SK-N-SH (cell line): Measurements from ENCODE around the gene BMPR1B. TPM values are rescaled to one million over a fixed set of nuclear protein-coding genes. Genes with fewer than 3 reads are reported as not detected.

Source experiments
- CTCF ChIA-PET: fragments of 300-600, 350-600 bp; formaldehyde crosslinking; extraction: SDS; loops from one replicate; lab custom pipeline; 2021; lab: Yijun Ruan, JAX
- POLR2A ChIA-PET: fragments of 350-600 bp; sonication (Branson Sonifier 250); formaldehyde crosslinking; extraction: SDS; loops from one replicate; lab custom pipeline; 2020; ENCODE audit warnings: antibody characterized with exemption, inconsistent platforms; lab: Yijun Ruan, JAX
- DNase-seq: peaks from one replicate; pipeline ENCODE4 v3.0.0; 2012
- H2AFZ ChIP-seq: fragments of 200-600 bp; sonication (generic); 2 replicates; pipeline ENCODE4 v1.8.1; 2016; ENCODE audit warnings: antibody characterized with exemption, mild to moderate bottlenecking, low read depth
- H3F3A ChIP-seq: fragments of 200-600 bp; sonication (generic); replicated peaks from 2 replicates; pipeline ENCODE3; 2016; ENCODE audit warnings: antibody characterized with exemption, mild to moderate bottlenecking; ENCODE audit not compliant: insufficient read depth
- H3K27ac ChIP-seq, 2 experiments: fragments of 200-500 bp in 1 of 2; fragments of 200-600 bp in 1 of 2; sonication (Bioruptor generic) in 1 of 2; sonication (generic), shearing (Covaris generic) in 1 of 2; 2 replicates each; pipeline versions ENCODE4 v1.5.1 to v1.6.1; 2014 to 2016; ENCODE audit warnings: low read depth in 2 of 2, inconsistent platforms in 1 of 2, low read length in 1 of 2, mild to moderate bottlenecking in 1 of 2, mixed read lengths in 1 of 2
- H3K27me3 ChIP-seq: fragments of 200-600 bp; sonication (generic), shearing (Covaris generic); 2 replicates; pipeline ENCODE4 v1.6.1; 2016; ENCODE audit warnings: mixed run types; ENCODE audit not compliant: insufficient read depth
- H3K36me3 ChIP-seq, 2 experiments: fragments of 200-500 bp in 1 of 2; fragments of 200-600 bp in 1 of 2; sonication (Bioruptor generic) in 1 of 2; sonication (generic) in 1 of 2; replicated peaks in 1 of 2; 2 replicates each; pipeline versions ENCODE3 to v1.5.1; 2014 to 2016; ENCODE audit warnings: low read length in 1 of 2, mild to moderate bottlenecking in 1 of 2; ENCODE audit not compliant: insufficient read depth in 2 of 2, control insufficient read depth in 1 of 2
- H3K4me1 ChIP-seq, 2 experiments: fragments of 200-500 bp in 1 of 2; fragments of 200-600 bp in 1 of 2; sonication (Bioruptor generic) in 1 of 2; sonication (generic), shearing (Covaris generic) in 1 of 2; 2 replicates each; pipeline versions ENCODE4 v1.5.1 to v1.6.1; 2014 to 2016; ENCODE audit warnings: low read depth in 1 of 2, low read length in 1 of 2, mixed run types in 1 of 2; ENCODE audit not compliant: insufficient read depth in 2 of 2, control insufficient read depth in 1 of 2
- H3K4me2 ChIP-seq: fragments of 200-600 bp; sonication (generic), shearing (Covaris generic); 2 replicates; pipeline ENCODE4 v1.6.1; 2017; ENCODE audit warnings: mixed run types
- H3K4me3 ChIP-seq, 2 experiments: fragments of 200-500 bp in 1 of 2; fragments of 200-600 bp in 1 of 2; sonication (Bioruptor generic) in 1 of 2; sonication (generic), shearing (Covaris generic) in 1 of 2; 2 replicates each; pipeline versions ENCODE4 v1.5.1 to v1.8.1; 2014 to 2016; ENCODE audit warnings: low read depth in 2 of 2, inconsistent platforms in 1 of 2, low read length in 1 of 2, mild to moderate bottlenecking in 1 of 2, mixed read lengths in 1 of 2, moderate library complexity in 1 of 2
- H3K79me2 ChIP-seq: fragments of 200-600 bp; sonication (generic); 2 replicates; pipeline ENCODE4 v1.8.1; 2017; ENCODE audit warnings: mild to moderate bottlenecking; ENCODE audit not compliant: insufficient read depth
- H3K9ac ChIP-seq: fragments of 200-600 bp; sonication (generic); 2 replicates; pipeline ENCODE4 v1.6.1; 2017; ENCODE audit warnings: mixed run types
- H3K9me2 ChIP-seq: fragments of 200-600 bp; sonication (generic); 2 replicates; pipeline ENCODE4 v1.6.1; 2017; ENCODE audit warnings: mixed run types
- H3K9me3 ChIP-seq: fragments of 200-600 bp; sonication (generic); 2 replicates; pipeline ENCODE4 v1.6.1; 2017; ENCODE audit warnings: mixed run types, mild to moderate bottlenecking, moderate library complexity
- H4K20me1 ChIP-seq: fragments of 200-600 bp; sonication (generic); 2 replicates; pipeline ENCODE4 v1.6.1; 2017; ENCODE audit warnings: mild to moderate bottlenecking, mixed run types; ENCODE audit not compliant: insufficient read depth
- CHD2 ChIP-seq: fragments of 150-350 bp; IDR thresholded peaks from 2 replicates; pipeline ENCODE4 v1.6.1; 2018; ENCODE audit warnings: low read length; ENCODE audit not compliant: partially characterized antibody
- EP300 ChIP-seq, 2 experiments: IDR thresholded peaks; 2 replicates each; pipeline versions ENCODE4 v1.4.0 to v1.6.1; 2012; ENCODE audit warnings: borderline replicate concordance in 1 of 2, low read depth in 1 of 2, low read length in 1 of 2
- FOXM1 ChIP-seq: IDR thresholded peaks from 2 replicates; pipeline ENCODE4 v1.4.0; 2012; ENCODE audit warnings: low read depth, mild to moderate bottlenecking
- IRF3 ChIP-seq: fragments of 150-350 bp; IDR thresholded peaks from 2 replicates; pipeline ENCODE4 v1.6.1; 2016; ENCODE audit warnings: mild to moderate bottlenecking, low read depth, low read length
- JUND ChIP-seq: IDR thresholded peaks from 2 replicates; pipeline ENCODE4 v1.4.0; 2012
- MEF2A ChIP-seq: IDR thresholded peaks from 2 replicates; pipeline ENCODE4 v1.4.0; 2012; ENCODE audit warnings: low read depth, borderline replicate concordance
- MXI1 ChIP-seq: IDR thresholded peaks from 2 replicates; pipeline ENCODE4 v1.6.1; 2012; ENCODE audit warnings: mild to moderate bottlenecking, low read depth, low read length, improper control_type of control experiment
- PBX3 ChIP-seq: IDR thresholded peaks from 2 replicates; pipeline ENCODE4; 2012
- POLR2AphosphoS5 ChIP-seq: IDR thresholded peaks from 2 replicates; pipeline ENCODE4 v1.6.1; 2012; ENCODE audit warnings: low read depth, low read length
- RCOR1 ChIP-seq: fragments of 150-350 bp; IDR thresholded peaks from 2 replicates; pipeline ENCODE4 v1.6.1; 2017; ENCODE audit warnings: antibody characterized with exemption, low read length
- SMC3 ChIP-seq: IDR thresholded peaks from 2 replicates; pipeline ENCODE4 v1.6.1; 2012; ENCODE audit warnings: low read depth, low read length, improper control_type of control experiment
- TAF1 ChIP-seq: IDR thresholded peaks from 2 replicates; pipeline ENCODE4 v1.6.1; 2012; ENCODE audit warnings: low read depth, mild to moderate bottlenecking, low read length, moderate library complexity, borderline replicate concordance
- TCF12 ChIP-seq: IDR thresholded peaks from 2 replicates; pipeline ENCODE4 v1.4.0; 2012
- TEAD4 ChIP-seq: IDR thresholded peaks from 2 replicates; pipeline ENCODE4 v1.4.0; 2012; ENCODE audit warnings: mild to moderate bottlenecking, borderline replicate concordance; ENCODE audit not compliant: insufficient read depth
- USF1 ChIP-seq: IDR thresholded peaks from 2 replicates; pipeline ENCODE4 v1.4.0; 2012; ENCODE audit warnings: low read depth, borderline replicate concordance
- WGBS: methylation state at CpG from one replicate; pipeline ENCODE4 v1.1.6; 2017; ENCODE audit warnings: low lambda C conversion rate; 5-methylcytosine and 5-hydroxymethylcytosine counted together
- polyA plus RNA-seq, 3 experiments: library from polyadenylated mRNA; depleted of rRNA; stranded (reverse); fragments of >200 nt; gene quantifications; 2 replicates each; pipeline ENCODE4 v1.2.3, GENCODE V29; 2012

BMPR1B gene
- polyA plus RNA-seq, 1 of the 3 experiments (the other 2 are of a cell fraction): 0.16 TPM

GRCh38 chr4:94819371-94820168 lies 61.8 kb downstream of the BMPR1B start:
- CTCF ChIA-PET: interaction anchor here (0.9 to 1.5 kb wide), 6 partner anchors 12 to 275 kb away, joined by 3 to 6 read pairs (median 4); no protein-coding TSS in a partner anchor
- H3K4me2 ChIP-seq: no peak overlapping the region

GRCh38 chr4:94826206-94826605 lies 68.5 kb downstream of the BMPR1B start:
- Histone ChIP-seq H3K9me3 (no peaks in the 10 kb centered on the region), H3K9ac (no peak overlapping the region), H3K9me2 (no peaks in the 10 kb centered on the region), H3K79me2 (no peaks in the 10 kb centered on the region), H3K36me3 (no peaks in the 10 kb centered on the region), H2AFZ (no peak overlapping the region), H4K20me1 (no peaks in the 10 kb centered on the region), H3K4me1 (peaks cover 0 to 3% of the 10 kb centered on the region in 2 experiments; a peak in 3 of 4 replicates), H3K4me2 (no peak overlapping the region), H3K4me3 (no peak overlapping the region), H3F3A (peaks cover 10% of the 10 kb centered on the region), H3K27me3 (peaks cover 6% of the 10 kb centered on the region; the same call in 1 of the 2 replicates), H3K27ac (peak overlapping the region in 1 of 2 experiments; percentile 55; a peak in 1 of 4 replicates)
- CTCF ChIA-PET: no interaction called here
- POLR2A ChIA-PET: interaction anchor here (0.6 kb wide), 1 partner anchor 114 kb away, joined by 3 read pairs; no protein-coding TSS in a partner anchor
- WGBS: 73% methylated on average over 5 of the region's 5 CpGs
- DNase-seq: no peak
- no peak for TF ChIP-seq IRF3
- TF ChIP-seq USF1: no peak
- TF ChIP-seq RCOR1: no peak
- no peak for TF ChIP-seq MEF2A
- no peak for TF ChIP-seq EP300 (IDR thresholded peaks at IDR 0.05; ENCODE audit: borderline replicate concordance in 1 of 2, low read depth in 1 of 2, low read length in 1 of 2)
- TF ChIP-seq PBX3: no peak
- no peak for TF ChIP-seq JUND
- no peak for TF ChIP-seq TCF12
- no peak for TF ChIP-seq TAF1
- no peak for TF ChIP-seq FOXM1
- no peak for TF ChIP-seq SMC3
- no peak for TF ChIP-seq TEAD4
- no peak for TF ChIP-seq CHD2
- TF ChIP-seq POLR2AphosphoS5: no peak
- no peak for TF ChIP-seq MXI1

More at GRCh38 chr4:94819371-94820168, 61.8 kb downstream of the BMPR1B start:
- no peak overlapping the region; a peak in 1 of 4 replicates for H3K27ac ChIP-seq
- no peaks in the 10 kb centered on the region for H3F3A ChIP-seq
- WGBS: 74% methylated on average over 4 of the region's 4 CpGs
- H3K4me3 ChIP-seq: no peak overlapping the region
- no peaks in the 10 kb centered on the region for H3K36me3 ChIP-seq
- no peaks in the 10 kb centered on the region for H3K9me3 ChIP-seq
- no peaks in the 10 kb centered on the region for H3K27me3 ChIP-seq
- TF ChIP-seq EP300 (IDR thresholded peaks at IDR 0.05; ENCODE audit: borderline replicate concordance in 1 of 2, low read depth in 1 of 2, low read length in 1 of 2): no peak
- no peaks in the 10 kb centered on the region for H3K9me2 ChIP-seq
- no peak overlapping the region for H2AFZ ChIP-seq
- DNase-seq: no peak
- H3K79me2 ChIP-seq: no peaks in the 10 kb centered on the region
- no peaks in the 10 kb centered on the region for H4K20me1 ChIP-seq
- POLR2A ChIA-PET: no interaction called here
- no peak overlapping the region for H3K9ac ChIP-seq
- H3K4me1 ChIP-seq: peaks cover 0 to 2% of the 10 kb centered on the region in 2 experiments; a peak in 2 of 4 replicates
